Ovary (tissue), 9 donors: ENCODE data around the gene NUDCD3. TPM values are rescaled to one million over a fixed set of nuclear protein-coding genes. Genes with fewer than 3 reads are reported as not detected.

Experiments
- DNase-seq, 5 donors: peaks; one replicate each; pipeline ENCODE4 v3.0.0-alpha.2; 2019 to 2020
- H3K27ac ChIP-seq, 2 donors: fragments of 200-600 bp; one replicate each; pipeline versions ENCODE4 v1.5.1 to v1.8.0; 2019 to 2022
- H3K27me3 ChIP-seq: fragments of 200-600 bp; one replicate; pipeline ENCODE4 v1.8.0; 2022
- H3K36me3 ChIP-seq: fragments of 200-600 bp; sonication (generic); one replicate; pipeline ENCODE4 v1.5.1; 2019
- H3K4me1 ChIP-seq: one replicate; pipeline ENCODE4 v1.8.1; 2013; ENCODE audit warnings: mild to moderate bottlenecking, moderate library complexity; ENCODE audit not compliant: insufficient read depth
- H3K4me3 ChIP-seq: fragments of 200-600 bp; sonication (generic); one replicate; pipeline ENCODE4 v1.5.1; 2017
- H3K9me3 ChIP-seq, 2 donors: fragments of 200-600 bp in 1 of 2; sonication (generic) in 1 of 2; one replicate each; pipeline versions ENCODE4 v1.5.1 to v1.8.1; 2013 to 2019; ENCODE audit warnings: mild to moderate bottlenecking in 1 of 2, moderate library complexity in 1 of 2
- EP300 ChIP-seq: sonication (generic); formaldehyde crosslinking; IDR thresholded peaks from one replicate; pipeline ENCODE4 v1.6.1; 2017; ENCODE audit warnings: antibody characterized with exemption
- POLR2A ChIP-seq: fragments of 450-650 bp; IDR thresholded peaks from one replicate; pipeline ENCODE4 v1.6.1; 2017; ENCODE audit warnings: antibody characterized with exemption, mild to moderate bottlenecking, moderate library complexity
- WGBS, 3 donors: extraction: QIAGEN DNeasy Blood & Tissue Kit in 1 of 3; methylation state at CpG; one replicate each; pipeline versions ENCODE4 v1.1.5 to v1.1.7; 2013 to 2017; 5-methylcytosine and 5-hydroxymethylcytosine counted together
- intact Hi-C, 4 donors: fragments of 100-400 bp; cut with DNase I; formaldehyde crosslinking; loops; one replicate each; pipeline versions ENCODE4 v1.11.0 to v1.15.1; 2022 to 2023
- polyA plus RNA-seq, 2 donors: library from polyadenylated mRNA; stranded (reverse); fragments of 200-250 nt in 1 of 2; fragments of 350-450 nt in 1 of 2; fragmentation: Illumina TruSeq in 1 of 2; extraction: RNeasy Lipid Tissue Mini Kit (QIAGEN cat#74804) in 1 of 2; gene quantifications; one replicate each; pipeline ENCODE4 v1.2.3, GENCODE V29; 2013 to 2014
- total RNA-seq, 7 donors: library from RNA; depleted of rRNA in 2 of 7; stranded (reverse); fragments of >200 nt in 2 of 7; fragmentation: NEBNext Ultra II Directional in 3 of 7; extraction: Animal tissue kit (Norgen Biotek cat#: 25700) in 3 of 7; gene quantifications; one replicate each; pipeline versions ENCODE4 v1.1.0 to v1.2.4, GENCODE V29; 2016 to 2023
- TF ChIP-seq, protein P1 (sequence below), 3 donors: fragments of 450-650 bp in 2 of 3; fragments of 200-600 bp in 1 of 3; IDR thresholded peaks; one replicate each; pipeline versions ENCODE4 v1.5.1 to v1.8.0; 2016 to 2022; ENCODE audit warnings: antibody characterized with exemption in 3 of 3, mild to moderate bottlenecking in 1 of 3
- donor health status: DM: no; HTN: no; CAD: no; lungs with moderate emphysema.
- donor health status: DM: no; HTN: no; CAD: no.
- donor health status: Bipolar disorder and iron deficiency.
- donor health status: DM: yes; HTN: yes; CAD: no.
- donor health status: DM: no; HTN: no; CAD: no.
- donor health status: DM: yes; HTN: yes; CAD: no.

Gene NUDCD3
- total and polyA plus RNA-seq, 9 donors: 32.1 to 117 (median 102) TPM

DNA sequence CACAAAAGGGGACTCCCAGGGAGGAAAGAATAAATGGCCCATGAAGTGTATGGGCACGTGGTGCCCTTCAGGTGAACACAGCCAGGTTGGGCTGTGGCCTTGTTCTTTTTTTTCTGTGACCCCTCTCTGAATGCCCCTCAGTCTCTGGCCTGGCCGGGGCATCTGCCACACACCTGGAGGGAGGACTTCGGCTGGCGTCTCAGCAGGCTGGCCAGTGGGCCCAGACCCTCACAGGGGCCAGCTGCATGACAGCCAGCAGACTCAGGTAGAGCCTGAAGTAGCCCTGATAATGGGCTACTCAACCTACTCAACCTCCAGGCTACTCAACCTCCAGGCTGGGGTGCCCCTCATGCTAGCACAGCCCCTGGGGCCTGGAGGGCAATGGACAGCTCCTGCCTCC is 155.3 kb downstream of the NUDCD3 start:
- DNase-seq: no peak
- no peak for TF ChIP-seq EP300
- TF ChIP-seq, protein P1, sequence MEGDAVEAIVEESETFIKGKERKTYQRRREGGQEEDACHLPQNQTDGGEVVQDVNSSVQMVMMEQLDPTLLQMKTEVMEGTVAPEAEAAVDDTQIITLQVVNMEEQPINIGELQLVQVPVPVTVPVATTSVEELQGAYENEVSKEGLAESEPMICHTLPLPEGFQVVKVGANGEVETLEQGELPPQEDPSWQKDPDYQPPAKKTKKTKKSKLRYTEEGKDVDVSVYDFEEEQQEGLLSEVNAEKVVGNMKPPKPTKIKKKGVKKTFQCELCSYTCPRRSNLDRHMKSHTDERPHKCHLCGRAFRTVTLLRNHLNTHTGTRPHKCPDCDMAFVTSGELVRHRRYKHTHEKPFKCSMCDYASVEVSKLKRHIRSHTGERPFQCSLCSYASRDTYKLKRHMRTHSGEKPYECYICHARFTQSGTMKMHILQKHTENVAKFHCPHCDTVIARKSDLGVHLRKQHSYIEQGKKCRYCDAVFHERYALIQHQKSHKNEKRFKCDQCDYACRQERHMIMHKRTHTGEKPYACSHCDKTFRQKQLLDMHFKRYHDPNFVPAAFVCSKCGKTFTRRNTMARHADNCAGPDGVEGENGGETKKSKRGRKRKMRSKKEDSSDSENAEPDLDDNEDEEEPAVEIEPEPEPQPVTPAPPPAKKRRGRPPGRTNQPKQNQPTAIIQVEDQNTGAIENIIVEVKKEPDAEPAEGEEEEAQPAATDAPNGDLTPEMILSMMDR (IDR thresholded peaks at IDR 0.05): no peak
- no peak for TF ChIP-seq POLR2A
- Histone ChIP-seq H3K27me3 (no peaks in the 10 kb centered on the region), H3K9me3 (no peaks in the 10 kb centered on the region), H3K4me3 (no peak overlapping the region), H3K27ac (no peak overlapping the region), H3K4me1 (peaks cover 5% of the 10 kb centered on the region), H3K36me3 (no peaks in the 10 kb centered on the region)
- 88 to 91% (median 91%) methylated on average over 4 of the region's 4 CpGs for WGBS, 3 donors
- intact Hi-C loops: no loop called here

DNA sequence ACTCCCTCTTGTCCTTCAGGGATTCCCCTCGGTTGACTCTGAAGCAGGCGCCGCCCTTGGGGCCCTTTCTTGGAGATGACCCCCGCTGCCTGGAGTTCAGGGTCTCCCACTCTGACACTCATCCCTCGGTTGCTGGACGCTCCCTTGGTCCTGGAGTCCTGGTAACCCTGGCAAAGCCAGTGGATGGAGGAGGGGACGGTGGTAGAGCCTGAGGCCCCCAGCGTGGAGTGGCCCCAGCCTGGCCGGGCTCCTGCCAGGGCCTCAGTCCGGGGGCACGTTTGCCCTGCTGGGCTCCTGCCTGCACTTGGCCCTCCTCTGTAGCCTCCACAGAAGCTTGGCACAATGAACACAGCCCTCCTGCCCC is 155.7 kb downstream of the NUDCD3 start:
- Histone ChIP-seq H3K4me3 (no peak overlapping the region), H3K4me1 (peaks cover 5% of the 10 kb centered on the region), H3K9me3 (no peaks in the 10 kb centered on the region), H3K27me3 (no peaks in the 10 kb centered on the region), H3K36me3 (no peaks in the 10 kb centered on the region), H3K27ac (no peak overlapping the region)
- no peak for DNase-seq
- no peak for TF ChIP-seq POLR2A
- no peak for TF ChIP-seq EP300
- TF ChIP-seq, protein P1 (IDR thresholded peaks at IDR 0.05): no peak
- 71 to 83% (median 72%) methylated on average over 11 of the region's 11 CpGs for WGBS, 3 donors
- intact Hi-C loops: no loop called here

DNA sequence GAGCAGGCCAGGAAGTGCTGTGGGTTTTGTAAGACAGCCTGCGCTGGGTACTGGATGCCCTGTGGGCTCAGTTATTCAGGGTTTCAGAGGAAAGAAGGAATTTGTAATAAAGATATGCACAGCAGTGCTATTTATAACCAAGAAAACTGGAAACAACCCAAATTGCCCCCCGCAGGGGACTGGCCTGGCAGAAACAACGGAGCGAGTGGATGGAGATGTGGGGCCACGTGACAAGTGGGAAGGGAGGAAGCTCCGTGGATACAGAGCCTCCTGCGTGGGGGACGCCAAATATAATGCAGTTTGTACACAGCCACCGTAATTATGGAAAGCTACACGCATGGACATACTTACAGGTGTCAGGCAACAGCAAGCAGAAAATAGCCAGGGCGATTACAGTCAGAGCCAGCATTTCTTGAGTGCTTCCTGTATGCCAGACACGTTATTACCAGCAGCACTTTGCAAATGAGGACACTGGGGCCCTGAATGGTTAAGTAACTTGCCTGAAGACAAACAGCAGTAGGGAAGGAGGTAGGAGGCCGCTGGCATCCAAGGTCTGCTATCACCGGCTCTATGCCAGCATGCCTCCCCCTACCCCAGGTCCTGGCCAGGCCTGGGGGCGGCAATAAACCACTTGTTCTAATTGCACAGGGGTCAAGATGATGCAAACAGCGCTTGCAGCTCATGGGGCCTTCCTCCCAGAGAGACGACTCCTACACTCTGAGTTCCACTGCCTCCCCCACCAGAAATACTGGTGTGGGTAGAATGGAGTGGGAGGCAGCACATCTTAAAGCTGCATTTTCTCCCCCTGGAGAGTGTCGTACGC is 156.3 kb downstream of the NUDCD3 start:
- Histone ChIP-seq H3K4me1 (peaks cover 5% of the 10 kb centered on the region), H3K9me3 (no peaks in the 10 kb centered on the region), H3K27me3 (no peaks in the 10 kb centered on the region), H3K36me3 (no peaks in the 10 kb centered on the region), H3K27ac (no peak overlapping the region), H3K4me3 (no peak overlapping the region)
- WGBS, 3 donors: 18 to 25% (median 22%) methylated on average over 19 of the region's 19 CpGs
- intact Hi-C loops: no loop called here
- TF ChIP-seq POLR2A: no peak
- no peak for DNase-seq

DNA sequence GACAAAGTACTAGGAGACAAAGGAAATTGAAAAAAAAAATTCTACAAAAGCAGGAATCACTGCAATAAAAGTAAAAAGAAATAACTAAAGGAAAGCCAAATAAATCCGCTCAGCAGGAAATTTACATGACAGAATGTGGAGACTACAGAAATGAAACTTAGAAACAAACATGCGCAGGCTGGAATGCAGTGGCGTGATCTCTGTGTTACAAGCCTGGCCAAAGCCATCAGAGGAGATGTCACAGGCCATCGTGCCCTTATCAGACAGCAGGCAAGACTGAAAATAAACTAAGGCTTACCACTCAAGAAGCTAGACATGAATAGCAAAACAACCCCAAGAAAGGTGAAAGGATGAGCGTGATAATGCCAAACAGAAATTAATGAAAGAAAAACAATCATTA is 158.8 kb downstream of the NUDCD3 start:
- no peak overlapping the region for H3K27ac ChIP-seq
- no peaks in the 10 kb centered on the region for H3K36me3 ChIP-seq
- TF ChIP-seq, protein P1 (IDR thresholded peaks at IDR 0.05): no peak
- TF ChIP-seq POLR2A: no peak
- TF ChIP-seq EP300: no peak
- no peaks in the 10 kb centered on the region for H3K27me3 ChIP-seq
- intact Hi-C loops: no loop called here
- H3K9me3 ChIP-seq: no peaks in the 10 kb centered on the region
- WGBS, 3 donors: 30 to 50% (median 45%) methylated on average over 5 of the region's 5 CpGs
- DNase-seq: no peak
- peaks cover 5% of the 10 kb centered on the region for H3K4me1 ChIP-seq
- no peak overlapping the region for H3K4me3 ChIP-seq

DNA sequence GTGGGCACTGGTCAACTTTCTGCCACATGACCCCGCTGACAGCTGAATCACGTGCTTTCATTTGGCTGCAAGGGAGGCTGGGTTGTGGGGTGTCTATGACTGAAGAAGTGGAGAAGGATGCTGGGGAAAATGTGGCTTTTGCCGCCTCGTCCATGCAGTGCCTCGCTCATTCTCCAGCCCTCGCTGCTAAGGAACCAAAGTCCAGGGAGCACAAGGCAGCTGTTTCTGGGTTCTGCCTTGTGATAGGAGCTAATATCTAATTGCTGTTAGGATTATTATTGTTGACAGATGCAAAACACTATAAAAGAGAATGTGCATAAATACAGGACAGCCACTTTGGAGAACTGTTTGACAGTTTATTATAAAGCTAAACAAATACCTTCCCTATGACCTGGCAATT is 160.1 kb downstream of the NUDCD3 start:
- Histone ChIP-seq H3K36me3 (no peaks in the 10 kb centered on the region), H3K4me1 (peaks cover 5% of the 10 kb centered on the region), H3K4me3 (no peak overlapping the region), H3K27ac (no peak overlapping the region), H3K9me3 (no peaks in the 10 kb centered on the region), H3K27me3 (no peaks in the 10 kb centered on the region)
- 82 to 90% (median 83%) methylated on average over 6 of the region's 6 CpGs for WGBS, 3 donors
- intact Hi-C loops: no loop called here
- TF ChIP-seq, protein P1 (IDR thresholded peaks at IDR 0.05): no peak
- no peak for TF ChIP-seq EP300
- no peak for TF ChIP-seq POLR2A
- DNase-seq: no peak
